Tibial artery (tissue), 4 donors: ENCODE results near the gene ZNF483.
"Not testable (repeated sequence)": the region's sequence is repeated elsewhere in the genome, so short reads cannot be mapped to it uniquely, and the experiment has no call there.

Experiments used
- DNase-seq, 2 donors: peaks; one replicate each; pipeline ENCODE4 v3.0.0-alpha.2; 2019
- H3K27ac ChIP-seq, 2 donors: fragments of 200-600 bp; sonication (generic) in 1 of 2; 1 replicate in 1 of 2; 2 replicates in 1 of 2; pipeline ENCODE4 v1.5.1; 2018 to 2019; ENCODE audit warnings: mild to moderate bottlenecking in 1 of 2
- H3K27me3 ChIP-seq, 2 donors: fragments of 200-600 bp; sonication (generic) in 1 of 2; one replicate each; pipeline versions ENCODE4 v1.5.1 to v1.6.0; 2016 to 2019
- H3K36me3 ChIP-seq, 3 donors: fragments of 200-600 bp; sonication (generic) in 2 of 3; one replicate each; pipeline ENCODE4 v1.5.1; 2016 to 2019; ENCODE audit warnings: mild to moderate bottlenecking in 2 of 3
- H3K4me1 ChIP-seq, 4 donors: fragments of 200-600 bp; sonication (generic) in 2 of 4; 1 replicate in 3 of 4; 2 replicates in 1 of 4; pipeline ENCODE4 v1.5.1; 2016 to 2019
- H3K4me3 ChIP-seq, 2 donors: fragments of 200-600 bp; sonication (generic) in 1 of 2; 1 replicate in 1 of 2; 2 replicates in 1 of 2; pipeline ENCODE4 v1.5.1; 2018 to 2019; ENCODE audit warnings: mild to moderate bottlenecking in 2 of 2
- H3K9me3 ChIP-seq, 3 donors: fragments of 200-600 bp; sonication (generic) in 1 of 3; one replicate each; pipeline ENCODE4 v1.5.1; 2016 to 2019
- CTCF ChIP-seq, 2 experiments: fragments of 200-600 bp in 1 of 2; fragments of 450-650 bp in 1 of 2; IDR thresholded peaks; one replicate each; pipeline ENCODE4 v1.5.1; 2017 to 2019; ENCODE audit warnings: antibody characterized with exemption in 2 of 2, mild to moderate bottlenecking in 1 of 2, moderate library complexity in 1 of 2
- intact Hi-C: fragments of 100-400 bp; cut with DNase I; formaldehyde crosslinking; loops from one replicate; pipeline ENCODE4 v1.15.0; 2023; ENCODE audit warnings: low total_unique reads

ZNF483 gene

GRCh38 chr9:111529787-111530186 lies 4.8 kb downstream of the ZNF483 start:
- DNase-seq = no peak
- Histone ChIP-seq H3K27ac (no peak overlapping the region), H3K9me3 (peaks cover 0 to 21% (median 17%) of the 10 kb centered on the region in 3 donors), H3K4me3 (no peak overlapping the region), H3K36me3 (peaks cover 60 to 70% (median 65%) of the 10 kb centered on the region in 3 donors), H3K27me3 (no peaks in the 10 kb centered on the region), H3K4me1 (peaks cover 0 to 9% (median 4%) of the 10 kb centered on the region in 4 donors)
- intact Hi-C loops = no loop called here
- no peak for TF ChIP-seq CTCF (IDR thresholded peaks at IDR 0.05)

GRCh38 chr9:111531716-111532115 lies 6.7 kb downstream of the ZNF483 start:
- no peak for DNase-seq
- no peak overlapping the region for H3K4me3 ChIP-seq
- H3K9me3 ChIP-seq = peaks cover 0 to 39% (median 32%) of the 10 kb centered on the region in 3 donors
- TF ChIP-seq CTCF (IDR thresholded peaks at IDR 0.05) = no peak
- H3K4me1 ChIP-seq = peaks cover 0 to 2% (median 0%) of the 10 kb centered on the region in 4 donors
- no peak overlapping the region for H3K27ac ChIP-seq
- intact Hi-C loops = no loop called here
- H3K36me3 ChIP-seq = peaks cover 79 to 90% (median 85%) of the 10 kb centered on the region in 3 donors
- no peaks in the 10 kb centered on the region for H3K27me3 ChIP-seq

DNA sequence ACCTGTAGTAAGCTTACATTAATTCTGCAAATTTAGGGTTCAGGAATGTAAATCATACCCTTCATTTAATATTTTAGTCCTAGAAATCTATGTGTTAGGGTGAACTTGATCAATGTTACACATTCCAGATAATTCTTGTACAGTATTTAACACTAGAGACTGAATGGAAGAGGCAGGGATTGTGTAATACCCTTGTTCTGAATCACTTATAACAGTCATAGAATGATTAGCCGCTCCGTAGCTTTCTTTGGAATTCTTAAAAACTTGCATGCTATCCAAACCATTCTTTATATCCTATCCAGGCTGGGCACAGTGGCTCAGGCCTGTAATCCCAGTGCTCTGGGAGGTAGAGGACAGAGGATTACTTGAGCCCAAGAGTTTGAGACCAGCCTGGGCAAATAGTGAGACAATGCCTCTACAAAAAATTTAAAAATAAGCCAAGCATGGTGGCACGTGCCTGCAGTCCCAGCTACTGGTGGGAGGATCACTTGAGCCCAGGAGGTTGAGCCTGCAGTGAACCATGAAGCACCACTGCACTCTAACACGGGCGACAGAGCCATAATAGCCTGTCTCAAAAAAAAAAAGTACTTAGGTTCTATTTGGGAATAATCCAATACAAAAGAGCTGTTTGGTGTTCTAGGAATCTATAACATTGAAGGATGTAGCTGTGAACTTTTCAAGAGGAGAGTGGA lies 8.3 kb downstream of the ZNF483 start:
- intact Hi-C loops = no loop called here
- Histone ChIP-seq H3K9me3 (peaks cover 0 to 55% (median 44%) of the 10 kb centered on the region in 3 donors), H3K27me3 (no peaks in the 10 kb centered on the region), H3K36me3 (peaks cover 87 to 94% (median 88%) of the 10 kb centered on the region in 3 donors), H3K4me3 (no peak overlapping the region), H3K27ac (no peak overlapping the region), H3K4me1 (no peaks in the 10 kb centered on the region)
- DNase-seq = no peak
- no peak for TF ChIP-seq CTCF (IDR thresholded peaks at IDR 0.05)

- no peak for DNase-seq
- H3K9me3 ChIP-seq = peaks cover 26 to 100% (median 89%) of the 10 kb centered on the region in 3 donors
Observed at GRCh38 chr9:111542497-111543254, 17.7 kb downstream of the ZNF483 start.

DNA sequence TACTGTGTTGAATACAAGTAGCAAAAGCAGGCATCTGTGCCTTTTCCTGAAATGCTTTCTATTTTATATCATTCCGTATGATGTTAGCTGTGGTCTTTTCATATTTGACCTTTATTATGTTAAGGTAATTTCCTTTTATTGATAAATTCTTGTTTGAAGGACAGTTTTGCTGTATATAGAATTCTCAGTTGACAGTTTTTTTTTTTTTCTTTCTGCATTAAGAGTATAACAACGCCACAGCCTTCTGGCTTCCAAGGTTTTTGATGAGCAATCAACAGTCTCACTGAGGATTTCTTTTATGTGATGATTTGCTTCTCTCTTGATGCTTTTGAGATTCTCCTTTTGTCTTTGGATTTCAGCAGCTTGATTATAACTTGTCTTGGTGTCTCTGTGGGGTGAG lies 23.6 kb downstream of the ZNF483 start:
- intact Hi-C loops = no loop called here
- Histone ChIP-seq H3K4me1 (no peaks in the 10 kb centered on the region), H3K4me3 (no peak overlapping the region), H3K9me3 (peaks cover 13 to 100% (median 69%) of the 10 kb centered on the region in 3 donors), H3K36me3 (peaks cover 39 to 83% (median 82%) of the 10 kb centered on the region in 3 donors), H3K27ac (no peak overlapping the region), H3K27me3 (no peaks in the 10 kb centered on the region)
- TF ChIP-seq CTCF (IDR thresholded peaks at IDR 0.05) = no peak
- no peak for DNase-seq

More at GRCh38 chr9:111542497-111543254, 17.7 kb downstream of the ZNF483 start:
- no peak for TF ChIP-seq CTCF (IDR thresholded peaks at IDR 0.05)
- H3K27me3 ChIP-seq = no peaks in the 10 kb centered on the region
- intact Hi-C loops = no loop called here
- H3K36me3 ChIP-seq = peaks cover 50 to 90% (median 83%) of the 10 kb centered on the region in 3 donors
- H3K4me3 ChIP-seq = no peak overlapping the region
- H3K4me1 ChIP-seq = no peaks in the 10 kb centered on the region
- no peak overlapping the region for H3K27ac ChIP-seq

DNA sequence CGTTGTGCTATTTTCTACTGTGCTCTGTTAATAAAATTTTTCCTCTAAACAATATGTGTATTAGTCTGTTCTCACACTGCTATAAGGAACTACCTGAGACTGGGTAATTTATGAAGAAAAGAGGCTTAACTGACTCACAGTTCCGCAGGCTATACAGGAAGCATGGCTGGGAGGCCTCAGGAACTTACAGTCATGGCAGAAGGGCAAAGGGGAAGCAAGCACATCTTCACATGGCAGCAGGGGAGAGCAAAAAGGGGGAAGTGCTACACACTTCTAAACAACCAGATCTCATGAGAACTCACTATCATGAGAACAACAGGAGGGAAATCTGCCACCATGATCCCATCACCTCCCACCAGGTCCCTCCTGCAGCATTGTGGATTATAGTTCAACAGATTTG lies 30.4 kb downstream of the ZNF483 start:
- Histone ChIP-seq H3K9me3 (peaks cover 0 to 86% (median 15%) of the 10 kb centered on the region in 3 donors), H3K36me3 (peaks cover 50 to 69% (median 58%) of the 10 kb centered on the region in 3 donors)
- H3K4me3 ChIP-seq, H3K4me1 ChIP-seq, H3K27me3 ChIP-seq, DNase-seq, H3K27ac ChIP-seq, intact Hi-C loops: not testable (repeated sequence)
